A549 (cell line): ENCODE results near the gene KIAA0513. TPM values are rescaled to one million over a fixed set of nuclear protein-coding genes. Genes with fewer than 3 reads are reported as not detected.

Experiments
- ATAC-seq, 2 experiments: fragments of 200-7000 bp in 1 of 2; fragments of >200 bp in 1 of 2; cut with Nextera tagmentation in 1 of 2; cut with Tn5 transposase in 1 of 2; 3 replicates each; pipeline versions ENCODE4 v1.8.0 to v1.9.1; 2018 to 2020; ENCODE audit warnings: mild to moderate bottlenecking in 1 of 2, moderate library complexity in 1 of 2
- CTCF ChIA-PET: fragments of 300-600 bp; sonication (Branson Sonifier 250); formaldehyde crosslinking; extraction: SDS; loops from one replicate; lab custom pipeline; 2021; ENCODE audit warnings: antibody characterized with exemption, inconsistent platforms; lab: Yijun Ruan, JAX
- POLR2A ChIA-PET: fragments of 350-600 bp; formaldehyde crosslinking; extraction: SDS; loops from one replicate; lab custom pipeline; 2021; ENCODE audit warnings: antibody characterized with exemption, inconsistent platforms; lab: Yijun Ruan, JAX
- DNase-seq, 2 experiments: peaks; one replicate each; pipeline versions ENCODE4 v3.0.0 to v3.0.0-alpha.2; 2011 to 2016; ENCODE audit warnings: low read depth in 1 of 2, low spot score in 1 of 2
- FAIRE-seq: peaks from 2 replicates; lab custom pipeline; 2011; peaks lifted over from hg19 to GRCh38; lab: Jason Lieb, UNC
- H3K27ac ChIP-seq, 2 experiments: fragments of >200 bp; sonication (Bioruptor Twin); formaldehyde crosslinking; 3 replicates each; pipeline ENCODE4 v1.5.1; 2016 to 2017
- H3K4me1 ChIP-seq: fragments of >200 bp; sonication (Bioruptor Twin); formaldehyde crosslinking; 3 replicates; pipeline ENCODE4 v1.6.1; 2016
- H3K4me2 ChIP-seq: fragments of >200 bp; sonication (Bioruptor Twin); formaldehyde crosslinking; 3 replicates; pipeline ENCODE4 v1.6.1; 2016
- H3K4me3 ChIP-seq: fragments of >200 bp; sonication (Bioruptor Twin); formaldehyde crosslinking; 3 replicates; pipeline ENCODE4 v1.5.1; 2016
- H3K9me3 ChIP-seq: fragments of >200 bp; sonication (Bioruptor Twin); formaldehyde crosslinking; 3 replicates; pipeline ENCODE4 v1.6.1; 2016
- CEBPB ChIP-seq, 2 experiments: fragments of >200 bp in 1 of 2; sonication (Bioruptor Twin) in 1 of 2; formaldehyde crosslinking in 1 of 2; IDR thresholded peaks; 2 replicates each; pipeline ENCODE4 v1.6.1; 2012 to 2016
- CHD2 ChIP-seq: fragments of 150-350 bp; IDR thresholded peaks from 2 replicates; pipeline ENCODE4 v1.6.1; 2014; ENCODE audit warnings: low read length; ENCODE audit not compliant: partially characterized antibody
- ELK1 ChIP-seq: fragments of 150-350 bp; IDR thresholded peaks from 2 replicates; pipeline ENCODE4 v1.6.1; 2014; ENCODE audit warnings: low read depth, mild to moderate bottlenecking, low read length
- FOSB ChIP-seq: fragments of 250-450 bp; sonication (Bioruptor Pico); IDR thresholded peaks from 2 replicates; pipeline ENCODE4 v1.5.0; 2020; ENCODE audit warnings: mild to moderate bottlenecking, moderate library complexity
- FOSL2 ChIP-seq, 2 experiments: fragments of 450-650 bp in 1 of 2; fragments of >200 bp in 1 of 2; sonication (Bioruptor Twin) in 1 of 2; formaldehyde crosslinking; IDR thresholded peaks; 2 replicates each; pipeline versions ENCODE4 v1.5.0 to v1.6.1; 2016 to 2020; ENCODE audit warnings: mild to moderate bottlenecking in 1 of 2, moderate library complexity in 1 of 2
- HMGXB4 ChIP-seq: fragments of 250-450 bp; sonication (Bioruptor Pico); IDR thresholded peaks from 2 replicates; pipeline ENCODE4 v1.5.0; 2021; ENCODE audit warnings: mild to moderate bottlenecking, moderate library complexity, borderline replicate concordance
- HOXA7 ChIP-seq: fragments of 250-450 bp; sonication (Bioruptor Pico); IDR thresholded peaks from 2 replicates; pipeline ENCODE4 v1.5.0; 2020; ENCODE audit warnings: mild to moderate bottlenecking, moderate library complexity
- JUNB ChIP-seq: fragments of >200 bp; sonication (Bioruptor Twin); formaldehyde crosslinking; IDR thresholded peaks from 2 replicates; pipeline ENCODE4 v1.6.1; 2016
- MAFK ChIP-seq: fragments of 450-650 bp; IDR thresholded peaks from 2 replicates; pipeline ENCODE4 v1.6.1; 2014; ENCODE audit not compliant: partially characterized antibody
- NPAS2 ChIP-seq: fragments of 250-450 bp; sonication (Bioruptor Pico); IDR thresholded peaks from 2 replicates; pipeline ENCODE4 v1.8.0; 2022; ENCODE audit warnings: mild to moderate bottlenecking, moderate library complexity, borderline replicate concordance
- PHF8 ChIP-seq: fragments of 200-600 bp; sonication (generic); IDR thresholded peaks from 2 replicates; pipeline ENCODE4 v1.6.1; 2016; ENCODE audit warnings: low read depth, mild to moderate bottlenecking, antibody characterized with exemption, moderate library complexity, borderline replicate concordance
- RAD21 ChIP-seq, 2 experiments: fragments of >200 bp in 1 of 2; sonication (Bioruptor Twin) in 1 of 2; formaldehyde crosslinking in 1 of 2; IDR thresholded peaks in 1 of 2; conservative IDR thresholded peaks in 1 of 2; 2 replicates in 1 of 2; 3 replicates in 1 of 2; pipeline ENCODE4 v1.6.1; 2012 to 2018; ENCODE audit warnings: inconsistent platforms in 1 of 2
- RNF2 ChIP-seq: fragments of 200-600 bp; sonication (generic); IDR thresholded peaks from 2 replicates; pipeline ENCODE4 v1.6.1; 2016; ENCODE audit warnings: low read depth, mild to moderate bottlenecking, antibody characterized with exemption, moderate library complexity, borderline replicate concordance
- SMC3 ChIP-seq: fragments of >200 bp; sonication (Bioruptor Twin); formaldehyde crosslinking; IDR thresholded peaks from 3 replicates; pipeline ENCODE4 v1.6.1; 2018; ENCODE audit warnings: inconsistent platforms
- ZC3H11A ChIP-seq: fragments of 450-650 bp; IDR thresholded peaks from 2 replicates; pipeline ENCODE4 v1.6.1; 2014; ENCODE audit warnings: antibody characterized with exemption, mild to moderate bottlenecking
- WGBS: methylation state at CpG from one replicate; pipeline ENCODE4 v1.1.6; 2017; ENCODE audit errors: missing lambda C conversion rate; 5-methylcytosine and 5-hydroxymethylcytosine counted together
- polyA plus RNA-seq, 4 experiments: library from polyadenylated mRNA; depleted of rRNA in 3 of 4; stranded (reverse); fragments of >200 nt; fragmentation: RNase III in 1 of 4; extraction: RNeasy Plus Mini Kit Qiagen cat#74134 plus additional on column Dnase treatment in 1 of 4; gene quantifications; 2 replicates in 3 of 4; 3 replicates in 1 of 4; pipeline ENCODE4 v1.2.3, GENCODE V29; 2011 to 2017
- TF ChIP-seq, protein P1 (sequence below): fragments of >200 bp; sonication (Bioruptor Twin); formaldehyde crosslinking; IDR thresholded peaks from 3 replicates; pipeline ENCODE4 v1.5.1; 2016

KIAA0513 gene
- polyA plus RNA-seq, 2 of the 4 experiments (the other 2 are of a cell fraction), result 1.8 TPM

DNA sequence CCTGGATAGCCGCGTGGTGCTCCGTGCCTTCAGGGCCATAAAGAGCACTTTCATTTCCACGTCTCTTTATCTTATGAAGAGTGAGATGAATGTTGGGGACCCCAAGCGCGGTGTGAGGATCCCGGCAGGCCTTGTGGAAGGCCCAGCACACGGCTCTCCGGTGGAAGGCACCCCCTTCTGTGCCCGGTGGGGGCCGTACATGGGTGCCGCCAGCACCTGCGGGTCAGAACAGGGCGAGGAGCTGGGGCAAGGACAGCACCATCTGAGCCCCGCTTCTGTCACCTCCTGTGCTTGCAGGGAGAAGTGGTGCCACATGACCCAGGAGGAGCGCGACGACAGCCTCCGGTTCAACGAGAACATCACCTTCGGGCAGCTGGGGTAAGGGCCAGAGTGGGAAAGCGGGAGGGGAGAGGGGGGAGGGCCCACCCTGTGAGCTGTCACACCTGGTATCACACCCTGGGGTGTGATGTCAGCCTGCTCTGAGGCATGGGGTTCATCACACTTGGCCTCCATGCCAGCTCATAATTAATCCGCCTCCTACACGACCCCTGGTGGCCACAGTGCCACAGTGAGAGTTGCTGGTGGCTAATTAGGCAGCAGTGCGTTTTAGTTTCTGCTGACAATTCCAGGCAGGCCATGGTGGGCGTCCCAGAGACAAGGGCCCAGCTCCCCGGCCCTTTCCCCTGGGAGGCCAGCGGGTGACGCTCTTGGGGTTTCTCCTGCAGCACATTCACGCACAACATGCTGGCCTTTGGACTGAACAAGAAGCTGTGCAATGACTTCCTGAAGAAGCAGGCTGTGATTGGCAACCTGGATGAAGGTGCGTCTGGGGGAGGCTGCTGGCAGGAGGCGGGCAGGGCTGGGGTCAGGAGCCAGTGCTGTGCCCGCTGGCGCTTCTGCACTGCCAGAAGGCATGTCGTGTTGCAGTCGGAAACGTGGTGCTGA lies 59.0 kb downstream of the KIAA0513 start:
- peak; percentile 70 to 95 for DNase-seq
- ChIA-PET CTCF (interaction anchor here (0.5 to 2.7 kb wide), 61 partner anchors 10 to 682 kb away, joined by 3 to 30 read pairs (median 5); partner anchors contain the start of genes CIBAR2, KIAA0513 and ZDHHC7), POLR2A (interaction anchor here (0.7 to 1.9 kb wide), 2 partner anchors 75 to 114 kb away, joined by 3 to 7 read pairs; partner anchors contain the start of gene ZDHHC7)
- Histone ChIP-seq H3K4me2 (peak overlapping the region; percentile 48; the same call in 2 of the 3 replicates), H3K27ac (peak overlapping the region; percentile 41 to 71; a peak in 4 of 6 replicates), H3K4me1 (peaks cover 4% of the 10 kb centered on the region; the same call in 2 of the 3 replicates), H3K4me3 (no peak overlapping the region), H3K9me3 (no peaks in the 10 kb centered on the region)
- WGBS, result 63% methylated on average over 21 of the region's 37 CpGs
- TF ChIP-seq RAD21 (conservative IDR thresholded peaks at IDR 0.05 in 1 of 2, IDR thresholded peaks at IDR 0.05 in 1 of 2) (peak; percentile 76 to 80), SMC3 (peak; percentile 90), HOXA7 (no peak)
- TF ChIP-seq, protein P1, sequence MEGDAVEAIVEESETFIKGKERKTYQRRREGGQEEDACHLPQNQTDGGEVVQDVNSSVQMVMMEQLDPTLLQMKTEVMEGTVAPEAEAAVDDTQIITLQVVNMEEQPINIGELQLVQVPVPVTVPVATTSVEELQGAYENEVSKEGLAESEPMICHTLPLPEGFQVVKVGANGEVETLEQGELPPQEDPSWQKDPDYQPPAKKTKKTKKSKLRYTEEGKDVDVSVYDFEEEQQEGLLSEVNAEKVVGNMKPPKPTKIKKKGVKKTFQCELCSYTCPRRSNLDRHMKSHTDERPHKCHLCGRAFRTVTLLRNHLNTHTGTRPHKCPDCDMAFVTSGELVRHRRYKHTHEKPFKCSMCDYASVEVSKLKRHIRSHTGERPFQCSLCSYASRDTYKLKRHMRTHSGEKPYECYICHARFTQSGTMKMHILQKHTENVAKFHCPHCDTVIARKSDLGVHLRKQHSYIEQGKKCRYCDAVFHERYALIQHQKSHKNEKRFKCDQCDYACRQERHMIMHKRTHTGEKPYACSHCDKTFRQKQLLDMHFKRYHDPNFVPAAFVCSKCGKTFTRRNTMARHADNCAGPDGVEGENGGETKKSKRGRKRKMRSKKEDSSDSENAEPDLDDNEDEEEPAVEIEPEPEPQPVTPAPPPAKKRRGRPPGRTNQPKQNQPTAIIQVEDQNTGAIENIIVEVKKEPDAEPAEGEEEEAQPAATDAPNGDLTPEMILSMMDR, result peak; percentile 74
- FAIRE-seq, result peak; percentile 72
- ATAC-seq, result peak; percentile 75 to 91

GRCh38 chr16:85087899-85088569 lies 60.4 kb downstream of the KIAA0513 start:
- Histone ChIP-seq H3K9me3 (no peaks in the 10 kb centered on the region), H3K4me3 (no peak overlapping the region), H3K27ac (no peak overlapping the region), H3K4me2 (no peak overlapping the region), H3K4me1 (peaks cover 4% of the 10 kb centered on the region; the same call in 2 of the 3 replicates)
- ChIA-PET CTCF (interaction anchor here (1.0 to 2.3 kb wide), 12 partner anchors 26 to 465 kb away, joined by 3 to 19 read pairs (median 10); partner anchors contain the start of gene KIAA0513), POLR2A (interaction anchor here (1.9 kb wide), 1 partner anchor 77 kb away, joined by 7 read pairs; the partner anchor contains the start of gene ZDHHC7)
- 89% methylated on average over 17 of the region's 21 CpGs for WGBS
- no peak for FAIRE-seq
- no peak for ATAC-seq
- TF ChIP-seq ELK1, result no peak
- no peak for TF ChIP-seq SMC3
- no peak for TF ChIP-seq RNF2
- no peak for TF ChIP-seq PHF8
- no peak for TF ChIP-seq FOSB (CRISPR knock-in tag)
- no peak for TF ChIP-seq HMGXB4
- no peak for TF ChIP-seq FOSL2 (IDR thresholded peaks at IDR 0.05)
- no peak for TF ChIP-seq FOSL2 (CRISPR knock-in tag; IDR thresholded peaks at IDR 0.05)
- TF ChIP-seq JUNB, result no peak
- TF ChIP-seq CEBPB (IDR thresholded peaks at IDR 0.05), result no peak
- no peak for TF ChIP-seq NPAS2 (CRISPR knock-in tag)
- TF ChIP-seq ZC3H11A, result no peak
- no peak for TF ChIP-seq MAFK
- no peak for TF ChIP-seq CHD2
- no peak for DNase-seq
